ENCODE data around the gene FAM161B. TPM values are rescaled to one million over a fixed set of nuclear protein-coding genes. Genes with fewer than 3 reads are reported as not detected.
"Not testable (repeated sequence)": the region's sequence is repeated elsewhere in the genome, so short reads cannot be mapped to it uniquely, and the experiment has no call there.

The FAM161B gene
- total RNA-seq, result 1 to 10 TPM; 2.6 to 3.5 TPM

GRCh38 chr14:73949752-73950734 lies at the start of gene FAM161B, which contains the start of gene COQ6:
Gene FAM161B (minus strand): TSS chr14:73950094. CDS start chr14:73950026, 68 bp downstream.
Gene COQ6 (plus strand): TSS chr14:73950302. CDS start chr14:73950333, 31 bp downstream.
- DNase-seq, result peak; percentile 89
- no peaks in the 10 kb centered on the region for H3K9me3 Mint-ChIP-seq
- POLR2A ChIA-PET, result interaction anchor here (0.5 to 1.3 kb wide), 4 partner anchors 8 to 1114 kb away, joined by 3 to 9 read pairs (median 3); partner anchors contain the start of genes ACYP1, BBOF1 and ENTPD5
- peak within 1 kb of the TSS; percentile 88 for H3K27ac Mint-ChIP-seq
- no peaks in the 10 kb centered on the region for H3K27me3 Mint-ChIP-seq
- ATAC-seq (ENCODE audit: low read depth), result peak; percentile 96
- H3K36me3 Mint-ChIP-seq, result peaks cover 3% of the 10 kb centered on the region
- H3K4me1 Mint-ChIP-seq, result peaks cover 13% of the 10 kb centered on the region
- peak within 1 kb of the TSS; percentile 99 for H3K4me3 Mint-ChIP-seq

GRCh38 chr14:73998726-73999125 lies 48.8 kb upstream of the FAM161B start:
- H3K27ac Mint-ChIP-seq, result no peak overlapping the region
- no peaks in the 10 kb centered on the region for H3K9me3 Mint-ChIP-seq
- POLR2A ChIA-PET, result no interaction called here
- no peak for ATAC-seq (ENCODE audit: low read depth)
- H3K4me3 Mint-ChIP-seq, result no peak overlapping the region
- H3K36me3 Mint-ChIP-seq, result peaks cover 8% of the 10 kb centered on the region
- DNase-seq, result no peak
- no peaks in the 10 kb centered on the region for H3K4me1 Mint-ChIP-seq
- H3K27me3 Mint-ChIP-seq, result no peaks in the 10 kb centered on the region

- ATAC-seq (ENCODE audit: low read depth) (no peak), DNase-seq (no peak)
- no peak overlapping the region for H3K27ac Mint-ChIP-seq
- no peaks in the 10 kb centered on the region for H3K9me3 Mint-ChIP-seq
- no peak overlapping the region for H3K4me3 Mint-ChIP-seq
- H3K27me3 Mint-ChIP-seq, result no peaks in the 10 kb centered on the region
- peaks cover 7% of the 10 kb centered on the region for H3K36me3 Mint-ChIP-seq
- H3K4me1 Mint-ChIP-seq, result no peaks in the 10 kb centered on the region
- POLR2A ChIA-PET, result interaction anchor here (0.5 kb wide), 1 partner anchor 872 kb away, joined by 3 read pairs; no protein-coding TSS in a partner anchor
Measured at GRCh38 chr14:73997944-73998447, 48.1 kb upstream of the FAM161B start.

- POLR2A ChIA-PET, result no interaction called here
- H3K9me3 Mint-ChIP-seq, result no peaks in the 10 kb centered on the region
Measured at GRCh38 chr14:73997108-73997943, 47.4 kb upstream of the FAM161B start.

GRCh38 chr14:73996731-73997107 lies 46.8 kb upstream of the FAM161B start:
- no peak for ATAC-seq (ENCODE audit: low read depth)
- no peaks in the 10 kb centered on the region for H3K27me3 Mint-ChIP-seq
- POLR2A ChIA-PET, result no interaction called here

More at GRCh38 chr14:73997108-73997943, 47.4 kb upstream of the FAM161B start:
- Mint-ChIP-seq H3K27me3 (no peaks in the 10 kb centered on the region), H3K4me3 (no peak overlapping the region), H3K4me1 (no peaks in the 10 kb centered on the region), H3K36me3 (peaks cover 7% of the 10 kb centered on the region), H3K27ac (no peak overlapping the region)
- ATAC-seq (ENCODE audit: low read depth) (no peak), DNase-seq (no peak)

GRCh38 chr14:73995977-73996378 lies 46.1 kb upstream of the FAM161B start:
- Mint-ChIP-seq H3K9me3 (no peaks in the 10 kb centered on the region), H3K27me3 (no peaks in the 10 kb centered on the region), H3K4me1 (no peaks in the 10 kb centered on the region), H3K27ac (no peak overlapping the region), H3K4me3 (no peak overlapping the region), H3K36me3 (peaks cover 4% of the 10 kb centered on the region)
- DNase-seq (no peak), ATAC-seq (ENCODE audit: low read depth) (no peak)
- POLR2A ChIA-PET, result no interaction called here

More at GRCh38 chr14:73996731-73997107, 46.8 kb upstream of the FAM161B start:
- H3K9me3 Mint-ChIP-seq, result no peaks in the 10 kb centered on the region
- H3K4me1 Mint-ChIP-seq, result no peaks in the 10 kb centered on the region
- H3K27ac Mint-ChIP-seq, result no peak overlapping the region
- H3K36me3 Mint-ChIP-seq, result peaks cover 4% of the 10 kb centered on the region
- H3K4me3 Mint-ChIP-seq, result no peak overlapping the region
- DNase-seq, result no peak

- H3K4me3 Mint-ChIP-seq; H3K9me3 Mint-ChIP-seq; ATAC-seq (ENCODE audit: low read depth); H3K4me1 Mint-ChIP-seq; DNase-seq; H3K27me3 Mint-ChIP-seq; POLR2A ChIA-PET; H3K36me3 Mint-ChIP-seq; H3K27ac Mint-ChIP-seq: not testable (repeated sequence)
Measured at GRCh38 chr14:73994926-73995325, 45.0 kb upstream of the FAM161B start.

- no peak overlapping the region for H3K27ac Mint-ChIP-seq
Measured at GRCh38 chr14:73991092-73991491, 41.2 kb upstream of the FAM161B start.

GRCh38 chr14:73988656-73989055 lies 38.8 kb upstream of the FAM161B start:
- H3K4me1 Mint-ChIP-seq; H3K27me3 Mint-ChIP-seq; POLR2A ChIA-PET; H3K9me3 Mint-ChIP-seq; DNase-seq; H3K27ac Mint-ChIP-seq; ATAC-seq (ENCODE audit: low read depth); H3K4me3 Mint-ChIP-seq: not testable (repeated sequence)
- H3K36me3 Mint-ChIP-seq, result peaks cover 13% of the 10 kb centered on the region

More at GRCh38 chr14:73991092-73991491, 41.2 kb upstream of the FAM161B start:
- POLR2A ChIA-PET, result no interaction called here
- no peaks in the 10 kb centered on the region for H3K4me1 Mint-ChIP-seq
- H3K9me3 Mint-ChIP-seq, result no peaks in the 10 kb centered on the region
- peaks cover 12% of the 10 kb centered on the region for H3K36me3 Mint-ChIP-seq
- H3K4me3 Mint-ChIP-seq, result no peak overlapping the region
- H3K27me3 Mint-ChIP-seq, result no peaks in the 10 kb centered on the region
- DNase-seq (no peak), ATAC-seq (ENCODE audit: low read depth) (no peak)

- POLR2A ChIA-PET, result no interaction called here
- Mint-ChIP-seq H3K9me3 (no peaks in the 10 kb centered on the region), H3K4me3 (no peak overlapping the region), H3K4me1 (no peaks in the 10 kb centered on the region), H3K27ac (no peak overlapping the region), H3K27me3 (no peaks in the 10 kb centered on the region), H3K36me3 (peaks cover 13% of the 10 kb centered on the region)
- no peak for DNase-seq
- no peak for ATAC-seq (ENCODE audit: low read depth)
Measured at GRCh38 chr14:73988065-73988464, 38.2 kb upstream of the FAM161B start.

- peaks cover 2% of the 10 kb centered on the region for H3K36me3 Mint-ChIP-seq
- no peak overlapping the region for H3K4me3 Mint-ChIP-seq
- POLR2A ChIA-PET, result no interaction called here
- no peaks in the 10 kb centered on the region for H3K27me3 Mint-ChIP-seq
- no peaks in the 10 kb centered on the region for H3K9me3 Mint-ChIP-seq
- no peak for ATAC-seq (ENCODE audit: low read depth)
- H3K27ac Mint-ChIP-seq, result no peak overlapping the region
- H3K4me1 Mint-ChIP-seq, result no peaks in the 10 kb centered on the region
- no peak for DNase-seq
Measured at GRCh38 chr14:73977896-73978295, 28.0 kb upstream of the FAM161B start.

GRCh38 chr14:73976125-73976524 lies 26.2 kb upstream of the FAM161B start:
- no peak overlapping the region for H3K4me3 Mint-ChIP-seq

GRCh38 chr14:73973497-73973896 lies 23.6 kb upstream of the FAM161B start:
- no peaks in the 10 kb centered on the region for H3K27me3 Mint-ChIP-seq
- H3K4me3 Mint-ChIP-seq, result no peak overlapping the region
- no peaks in the 10 kb centered on the region for H3K4me1 Mint-ChIP-seq
- DNase-seq (no peak), ATAC-seq (ENCODE audit: low read depth) (no peak)
- no peak overlapping the region for H3K27ac Mint-ChIP-seq
- no peaks in the 10 kb centered on the region for H3K9me3 Mint-ChIP-seq
- H3K36me3 Mint-ChIP-seq, result peaks cover 6% of the 10 kb centered on the region
- POLR2A ChIA-PET, result no interaction called here

More at GRCh38 chr14:73976125-73976524, 26.2 kb upstream of the FAM161B start:
- H3K27me3 Mint-ChIP-seq, result no peaks in the 10 kb centered on the region
- H3K36me3 Mint-ChIP-seq, result peaks cover 4% of the 10 kb centered on the region
- no peak for ATAC-seq (ENCODE audit: low read depth)
- H3K9me3 Mint-ChIP-seq, result no peaks in the 10 kb centered on the region
- POLR2A ChIA-PET, result no interaction called here
- H3K4me1 Mint-ChIP-seq, result no peaks in the 10 kb centered on the region
- DNase-seq, result no peak
- H3K27ac Mint-ChIP-seq, result peak overlapping the region; percentile 24
